ENCODE results near the gene BRAF. TPM values are rescaled to one million over a fixed set of nuclear protein-coding genes. Genes with fewer than 3 reads are reported as not detected.

Gene BRAF
- polyA plus RNA-seq, 1 donor (not counting 4 experiments of a cell fraction or from before 2014, with no cell fraction given), result 12.4 TPM

DNA sequence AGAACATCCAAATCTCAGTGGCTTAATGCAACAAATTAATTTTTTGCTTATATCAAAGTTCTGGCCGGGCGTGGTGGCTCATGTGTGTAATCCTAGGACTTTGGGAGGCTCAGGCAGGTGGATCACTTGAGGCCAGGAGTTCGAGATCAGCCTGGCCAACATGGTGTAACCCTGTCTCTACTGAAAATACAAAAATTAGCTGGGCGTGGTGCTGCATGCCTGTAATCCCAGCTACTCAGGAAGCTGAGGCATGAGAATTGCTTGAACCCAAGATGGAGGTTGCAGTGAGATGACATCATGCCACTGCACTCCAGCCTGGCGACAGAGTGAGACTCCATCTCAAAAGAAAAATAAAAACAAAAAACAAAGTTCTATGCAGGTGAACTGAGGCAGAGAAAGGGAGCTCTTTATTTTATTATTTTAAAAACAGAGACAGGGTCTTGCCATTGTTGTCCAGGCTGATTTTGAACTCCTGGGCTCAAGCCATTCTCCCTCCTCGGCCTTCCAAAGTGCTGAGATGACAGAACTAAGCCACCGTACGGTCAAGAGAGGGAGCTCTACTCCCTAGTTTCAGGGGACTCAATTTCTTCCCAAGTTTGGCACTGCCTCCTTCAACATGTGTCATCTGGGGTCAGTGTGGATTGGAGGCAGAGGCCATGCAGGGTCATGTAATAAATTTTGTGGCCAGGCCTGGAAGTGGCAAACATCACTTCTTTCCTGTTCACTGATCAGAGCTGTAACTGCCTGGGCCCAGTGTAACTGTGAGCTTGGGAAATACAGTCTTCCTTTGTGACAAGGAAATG lies 249.6 kb downstream of the BRAF start:
- Histone ChIP-seq H3K4me1 (ENCODE audit: control insufficient read depth, extremely low read depth, insufficient read depth, low read length) (peaks cover 16% of the 10 kb centered on the region), H3K4me3 (ENCODE audit: control insufficient read depth in 2 of 3, extremely low read depth in 1 of 3, insufficient read depth in 2 of 3, low read depth in 1 of 3, low read length in 3 of 3) (no peak overlapping the region), H2AFZ (ENCODE audit: control insufficient read depth, low read length) (no peak overlapping the region), H3K4me2 (ENCODE audit: control insufficient read depth, extremely low read depth, insufficient read depth, low read depth, low read length) (peak overlapping the region; percentile 3), H4K20me1 (ENCODE audit: control insufficient read depth, extremely low read depth, insufficient read depth, low read length) (no peaks in the 10 kb centered on the region), H3K36me3 (ENCODE audit: control insufficient read depth in 2 of 2, extremely low read depth in 1 of 2, insufficient read depth in 2 of 2, low read length in 2 of 2) (peaks cover 3 to 8% of the 10 kb centered on the region in 2 experiments), H3K27ac (ENCODE audit: control insufficient read depth, insufficient read depth, low read length) (no peak overlapping the region), H3K9me1 (ENCODE audit: control insufficient read depth, extremely low read depth, insufficient read depth, low read length) (no peaks in the 10 kb centered on the region), H3K9ac (ENCODE audit: control insufficient read depth, extremely low read depth, insufficient read depth, low read length) (no peak overlapping the region), H3K79me2 (ENCODE audit: control insufficient read depth, insufficient read depth, low read length) (no peaks in the 10 kb centered on the region), H3K9me3 (ENCODE audit: control insufficient read depth, low read depth, low read length) (no peaks in the 10 kb centered on the region), H3K27me3 (ENCODE audit: control insufficient read depth, extremely low read depth, insufficient read depth, low read length) (no peaks in the 10 kb centered on the region)
- DNase-seq (ENCODE audit: low read depth, low spot score) (no peak), FAIRE-seq (no peak)
- dilution Hi-C loops (cut with MboI; ENCODE audit: extremely low pct_ligation_motif_present, low sequenced_read_pairs), result no loop called here
- TF ChIP-seq EZH2 (IDR thresholded peaks at IDR 0.05; ENCODE audit: low read length), result no peak
- TF ChIP-seq, protein P1, sequence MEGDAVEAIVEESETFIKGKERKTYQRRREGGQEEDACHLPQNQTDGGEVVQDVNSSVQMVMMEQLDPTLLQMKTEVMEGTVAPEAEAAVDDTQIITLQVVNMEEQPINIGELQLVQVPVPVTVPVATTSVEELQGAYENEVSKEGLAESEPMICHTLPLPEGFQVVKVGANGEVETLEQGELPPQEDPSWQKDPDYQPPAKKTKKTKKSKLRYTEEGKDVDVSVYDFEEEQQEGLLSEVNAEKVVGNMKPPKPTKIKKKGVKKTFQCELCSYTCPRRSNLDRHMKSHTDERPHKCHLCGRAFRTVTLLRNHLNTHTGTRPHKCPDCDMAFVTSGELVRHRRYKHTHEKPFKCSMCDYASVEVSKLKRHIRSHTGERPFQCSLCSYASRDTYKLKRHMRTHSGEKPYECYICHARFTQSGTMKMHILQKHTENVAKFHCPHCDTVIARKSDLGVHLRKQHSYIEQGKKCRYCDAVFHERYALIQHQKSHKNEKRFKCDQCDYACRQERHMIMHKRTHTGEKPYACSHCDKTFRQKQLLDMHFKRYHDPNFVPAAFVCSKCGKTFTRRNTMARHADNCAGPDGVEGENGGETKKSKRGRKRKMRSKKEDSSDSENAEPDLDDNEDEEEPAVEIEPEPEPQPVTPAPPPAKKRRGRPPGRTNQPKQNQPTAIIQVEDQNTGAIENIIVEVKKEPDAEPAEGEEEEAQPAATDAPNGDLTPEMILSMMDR (optimal IDR thresholded peaks at IDR 0.05 in 1 of 3, IDR thresholded peaks at IDR 0.05 in 1 of 3, conservative IDR thresholded peaks at IDR 0.05 in 1 of 3; ENCODE audit: extremely low read depth in 1 of 3, insufficient read depth in 2 of 3, low read length in 3 of 3), result peak in 2 of 3 experiments; percentile 10 to 54

DNA sequence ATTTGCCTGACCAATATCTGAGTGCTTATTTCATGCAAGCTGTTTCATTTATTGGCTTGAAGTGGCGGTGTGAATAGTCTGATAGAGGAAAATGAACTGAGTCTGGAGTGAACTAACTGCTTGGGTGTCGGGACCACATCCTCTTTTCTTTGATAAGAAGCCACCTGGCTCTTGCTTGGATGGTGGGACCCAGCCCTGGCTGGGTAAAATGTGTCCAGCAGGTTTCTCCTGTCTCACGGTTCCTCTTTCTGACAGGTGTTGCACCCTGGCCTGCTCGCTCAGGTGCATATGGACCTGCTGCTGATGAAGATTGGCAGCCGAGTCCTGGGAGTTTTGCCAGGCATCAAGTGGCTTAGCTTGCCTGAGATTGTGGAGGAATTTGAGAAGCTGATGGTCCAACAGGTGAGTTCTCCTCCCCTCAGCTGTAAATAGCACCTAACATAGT lies 250.4 kb downstream of the BRAF start:
- dilution Hi-C loops (cut with MboI; ENCODE audit: extremely low pct_ligation_motif_present, low sequenced_read_pairs), result no loop called here
- H3K9me3 ChIP-seq (ENCODE audit: control insufficient read depth, low read depth, low read length), result no peaks in the 10 kb centered on the region
- no peaks in the 10 kb centered on the region for H3K9me1 ChIP-seq (ENCODE audit: control insufficient read depth, extremely low read depth, insufficient read depth, low read length)
- FAIRE-seq (no peak), DNase-seq (ENCODE audit: low read depth, low spot score) (no peak)
- H4K20me1 ChIP-seq (ENCODE audit: control insufficient read depth, extremely low read depth, insufficient read depth, low read length), result no peaks in the 10 kb centered on the region
- H3K27me3 ChIP-seq (ENCODE audit: control insufficient read depth, extremely low read depth, insufficient read depth, low read length), result no peaks in the 10 kb centered on the region
- H2AFZ ChIP-seq (ENCODE audit: control insufficient read depth, low read length), result no peak overlapping the region
- TF ChIP-seq EZH2 (IDR thresholded peaks at IDR 0.05; ENCODE audit: low read length), result no peak
- TF ChIP-seq, protein P1 (optimal IDR thresholded peaks at IDR 0.05 in 1 of 3, IDR thresholded peaks at IDR 0.05 in 1 of 3, conservative IDR thresholded peaks at IDR 0.05 in 1 of 3; ENCODE audit: extremely low read depth in 1 of 3, insufficient read depth in 2 of 3, low read length in 3 of 3), result no peak
- H3K4me1 ChIP-seq (ENCODE audit: control insufficient read depth, extremely low read depth, insufficient read depth, low read length), result peaks cover 16% of the 10 kb centered on the region
- no peaks in the 10 kb centered on the region for H3K79me2 ChIP-seq (ENCODE audit: control insufficient read depth, insufficient read depth, low read length)
- H3K9ac ChIP-seq (ENCODE audit: control insufficient read depth, extremely low read depth, insufficient read depth, low read length), result no peak overlapping the region
- H3K4me2 ChIP-seq (ENCODE audit: control insufficient read depth, extremely low read depth, insufficient read depth, low read depth, low read length), result peak overlapping the region; percentile 83
- no peak overlapping the region for H3K27ac ChIP-seq (ENCODE audit: control insufficient read depth, insufficient read depth, low read length)
- H3K36me3 ChIP-seq (ENCODE audit: control insufficient read depth in 2 of 2, extremely low read depth in 1 of 2, insufficient read depth in 2 of 2, low read length in 2 of 2), result peaks cover 3 to 7% of the 10 kb centered on the region in 2 experiments
- H3K4me3 ChIP-seq (ENCODE audit: control insufficient read depth in 2 of 3, extremely low read depth in 1 of 3, insufficient read depth in 2 of 3, low read depth in 1 of 3, low read length in 3 of 3), result no peak overlapping the region
